K562 (cell line): ENCODE data around the gene MARCHF9. TPM values are rescaled to one million over a fixed set of nuclear protein-coding genes. Genes with fewer than 3 reads are reported as not detected.

Experiments used
- CBFA2T3 ChIP-seq: fragments of 450-650 bp; IDR thresholded peaks from 2 replicates; pipeline ENCODE4 v1.6.1; 2017
- HCFC1 ChIP-seq: IDR thresholded peaks from 2 replicates; pipeline ENCODE4 v1.6.1; 2012; ENCODE audit warnings: low read depth, low read length, improper control_type of control experiment
- KAT8 ChIP-seq: fragments of 450-650 bp; IDR thresholded peaks from 2 replicates; pipeline ENCODE4 v1.6.1; 2016; ENCODE audit warnings: low read depth, mild to moderate bottlenecking
- MECOM ChIP-seq: fragments of 250-450 bp; sonication (Bioruptor Pico); IDR thresholded peaks from 2 replicates; pipeline ENCODE4 v1.8.0; 2022; ENCODE audit warnings: inconsistent platforms
- MEIS2 ChIP-seq: fragments of 450-650 bp; IDR thresholded peaks from 2 replicates; pipeline ENCODE4 v1.6.1; 2014; ENCODE audit warnings: mild to moderate bottlenecking; ENCODE audit not compliant: partially characterized antibody
- NRF1 ChIP-seq, 2 experiments: fragments of 450-650 bp; IDR thresholded peaks in 1 of 2; conservative IDR thresholded peaks in 1 of 2; 2 replicates each; pipeline ENCODE4 v1.6.1; 2014; ENCODE audit warnings: mild to moderate bottlenecking in 2 of 2
- POLR2H ChIP-seq: IDR thresholded peaks from 2 replicates; pipeline ENCODE4 v1.6.1; 2016; ENCODE audit warnings: missing genetic modification characterization, low read depth, mild to moderate bottlenecking, control low read depth, missing compliant biosample characterization, moderate library complexity
- RBM25 ChIP-seq: fragments of 200-400 bp; formaldehyde crosslinking; IDR thresholded peaks from 2 replicates; pipeline ENCODE4 v1.6.1; 2018; ENCODE audit warnings: low read length, low read depth, moderate library complexity; ENCODE audit not compliant: severe bottlenecking
- RNF2 ChIP-seq: sonication (generic); IDR thresholded peaks from 2 replicates; pipeline ENCODE4 v1.6.1; 2016
- SRSF7 ChIP-seq: fragments of 200-400 bp; formaldehyde crosslinking; optimal IDR thresholded peaks from 2 replicates; pipeline ENCODE3; 2017; ENCODE audit warnings: mild to moderate bottlenecking, low read depth, low read length
- TAF15 ChIP-seq: fragments of 200-400 bp; formaldehyde crosslinking; IDR thresholded peaks from 2 replicates; pipeline ENCODE4 v1.6.1; 2017; ENCODE audit warnings: mild to moderate bottlenecking, low read depth, low read length, moderate library complexity
- ZBTB17 ChIP-seq: fragments of 450-650 bp; formaldehyde crosslinking; IDR thresholded peaks from 2 replicates; pipeline ENCODE4 v1.4.0; 2020; ENCODE audit warnings: mild to moderate bottlenecking
- ZBTB8A ChIP-seq: fragments of 450-650 bp; IDR thresholded peaks from 2 replicates; pipeline ENCODE4 v1.6.1; 2018; ENCODE audit warnings: mild to moderate bottlenecking, moderate library complexity; ENCODE audit not compliant: partially characterized antibody
- ZFX ChIP-seq: sonication (generic); formaldehyde crosslinking; IDR thresholded peaks from 2 replicates; pipeline ENCODE4 v1.8.0; 2022; ENCODE audit warnings: mild to moderate bottlenecking, missing genetic modification reagents, moderate library complexity
- ZNF165 ChIP-seq: fragments of 250-450 bp; sonication (Bioruptor Pico); IDR thresholded peaks from 2 replicates; pipeline ENCODE4 v1.4.0; 2020; ENCODE audit warnings: borderline replicate concordance
- ZNF274 ChIP-seq: IDR thresholded peaks from 2 replicates; pipeline ENCODE4 v1.6.1; 2011; ENCODE audit warnings: low read depth, mild to moderate bottlenecking, low read length, moderate library complexity, borderline replicate concordance
- ZNF384 ChIP-seq: IDR thresholded peaks from 2 replicates; pipeline ENCODE4 v1.6.1; 2012; ENCODE audit warnings: low read depth, low read length, improper control_type of control experiment
- ZNF77 ChIP-seq: fragments of 250-450 bp; sonication (Bioruptor Pico); IDR thresholded peaks from 2 replicates; pipeline ENCODE4 v1.5.0; 2020
- polyA plus RNA-seq, 8 experiments: library from polyadenylated mRNA; depleted of rRNA in 4 of 8; stranded (reverse) in 5 of 8; unstranded in 3 of 8; fragments of >200 nt; fragmentation: Nextera tagmentation in 2 of 8; fragmentation: Illumina TruSeq in 1 of 8; extraction: Ambion mirVana in 2 of 8; extraction: Trizol in 1 of 8; gene quantifications; 2 replicates each; pipeline versions ENCODE4 v1.2.1 to v1.2.3, GENCODE V29; 2011 to 2014; ENCODE audit warnings: inconsistent platforms in 1 of 8, missing spikeins in 1 of 8
- total RNA-seq, 7 experiments: library from RNA; depleted of rRNA in 6 of 7; stranded (reverse); fragments of >200 nt in 6 of 7; fragmentation: Illumina TruSeq in 2 of 7; extraction: Trizol in 2 of 7; gene quantifications; 2 replicates each; pipeline versions ENCODE4 v1.2.1 to v1.2.3, GENCODE V29; 2011 to 2021; ENCODE audit warnings: low replicate concordance in 1 of 7
- TF ChIP-seq, protein P1 (sequence below): fragments of 450-650 bp; IDR thresholded peaks from 2 replicates; pipeline ENCODE4 v1.6.1; 2016; ENCODE audit warnings: low read depth
- TF ChIP-seq, protein P2 (sequence below): sonication (generic); formaldehyde crosslinking; IDR thresholded peaks from 2 replicates; pipeline ENCODE4 v1.9.0; 2022; ENCODE audit warnings: mild to moderate bottlenecking, missing genetic modification reagents
- TF ChIP-seq, protein P3 (sequence below): fragments of 450-650 bp; IDR thresholded peaks from 2 replicates; pipeline ENCODE4 v1.6.1; 2014; ENCODE audit warnings: low read depth, mild to moderate bottlenecking, moderate library complexity, borderline replicate concordance

The MARCHF9 gene
- total and polyA plus RNA-seq, 9 of the 15 experiments (the other 6 are each of a cell fraction or from before 2014, with no cell fraction given), result 0.80 to 12.4 (median 6.2) TPM

DNA sequence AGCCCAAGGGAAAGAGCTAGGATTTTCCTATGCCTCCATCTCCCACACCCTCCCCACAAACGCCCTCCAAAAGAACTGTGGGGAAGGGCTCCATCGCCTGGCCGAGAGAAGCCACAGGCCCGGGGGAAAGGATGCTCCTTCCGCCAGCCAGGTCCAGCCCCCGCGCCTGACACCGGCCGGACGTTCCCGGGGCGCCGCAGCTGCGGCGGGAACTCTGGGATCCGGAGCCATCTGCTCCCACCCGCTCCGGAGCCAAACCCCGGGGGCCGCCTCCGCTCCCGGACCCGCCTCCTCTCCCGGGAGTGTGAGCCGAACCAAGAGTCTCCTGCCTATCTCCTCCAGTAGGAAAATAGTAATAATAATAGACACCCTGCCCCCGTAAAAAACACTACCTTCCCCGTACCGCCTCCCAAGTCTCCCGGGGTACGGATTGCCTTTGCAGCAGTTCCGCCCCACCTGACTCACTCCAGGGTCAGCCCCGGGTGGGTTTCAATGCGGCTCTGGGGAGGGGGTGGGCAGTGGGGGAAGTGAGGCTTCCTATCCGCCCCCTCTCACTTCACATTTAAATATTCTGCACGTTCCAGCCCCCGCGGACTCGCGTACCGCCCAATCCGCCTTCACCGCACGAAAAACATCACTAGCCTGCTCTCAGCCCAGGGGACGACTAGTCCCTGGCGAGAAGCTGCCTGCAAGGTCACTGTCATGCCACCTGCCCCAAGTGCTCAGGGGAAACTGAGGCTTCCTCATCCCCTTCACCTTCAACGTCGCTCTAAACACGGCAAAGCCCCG, 18.8 kb upstream of the MARCHF9 start (continued):
- no peak for TF ChIP-seq ZBTB17 (CRISPR knock-in tag)
- TF ChIP-seq TAF15, result no peak
- no peak for TF ChIP-seq ZFX (CRISPR knock-in tag)
- TF ChIP-seq, protein P1, sequence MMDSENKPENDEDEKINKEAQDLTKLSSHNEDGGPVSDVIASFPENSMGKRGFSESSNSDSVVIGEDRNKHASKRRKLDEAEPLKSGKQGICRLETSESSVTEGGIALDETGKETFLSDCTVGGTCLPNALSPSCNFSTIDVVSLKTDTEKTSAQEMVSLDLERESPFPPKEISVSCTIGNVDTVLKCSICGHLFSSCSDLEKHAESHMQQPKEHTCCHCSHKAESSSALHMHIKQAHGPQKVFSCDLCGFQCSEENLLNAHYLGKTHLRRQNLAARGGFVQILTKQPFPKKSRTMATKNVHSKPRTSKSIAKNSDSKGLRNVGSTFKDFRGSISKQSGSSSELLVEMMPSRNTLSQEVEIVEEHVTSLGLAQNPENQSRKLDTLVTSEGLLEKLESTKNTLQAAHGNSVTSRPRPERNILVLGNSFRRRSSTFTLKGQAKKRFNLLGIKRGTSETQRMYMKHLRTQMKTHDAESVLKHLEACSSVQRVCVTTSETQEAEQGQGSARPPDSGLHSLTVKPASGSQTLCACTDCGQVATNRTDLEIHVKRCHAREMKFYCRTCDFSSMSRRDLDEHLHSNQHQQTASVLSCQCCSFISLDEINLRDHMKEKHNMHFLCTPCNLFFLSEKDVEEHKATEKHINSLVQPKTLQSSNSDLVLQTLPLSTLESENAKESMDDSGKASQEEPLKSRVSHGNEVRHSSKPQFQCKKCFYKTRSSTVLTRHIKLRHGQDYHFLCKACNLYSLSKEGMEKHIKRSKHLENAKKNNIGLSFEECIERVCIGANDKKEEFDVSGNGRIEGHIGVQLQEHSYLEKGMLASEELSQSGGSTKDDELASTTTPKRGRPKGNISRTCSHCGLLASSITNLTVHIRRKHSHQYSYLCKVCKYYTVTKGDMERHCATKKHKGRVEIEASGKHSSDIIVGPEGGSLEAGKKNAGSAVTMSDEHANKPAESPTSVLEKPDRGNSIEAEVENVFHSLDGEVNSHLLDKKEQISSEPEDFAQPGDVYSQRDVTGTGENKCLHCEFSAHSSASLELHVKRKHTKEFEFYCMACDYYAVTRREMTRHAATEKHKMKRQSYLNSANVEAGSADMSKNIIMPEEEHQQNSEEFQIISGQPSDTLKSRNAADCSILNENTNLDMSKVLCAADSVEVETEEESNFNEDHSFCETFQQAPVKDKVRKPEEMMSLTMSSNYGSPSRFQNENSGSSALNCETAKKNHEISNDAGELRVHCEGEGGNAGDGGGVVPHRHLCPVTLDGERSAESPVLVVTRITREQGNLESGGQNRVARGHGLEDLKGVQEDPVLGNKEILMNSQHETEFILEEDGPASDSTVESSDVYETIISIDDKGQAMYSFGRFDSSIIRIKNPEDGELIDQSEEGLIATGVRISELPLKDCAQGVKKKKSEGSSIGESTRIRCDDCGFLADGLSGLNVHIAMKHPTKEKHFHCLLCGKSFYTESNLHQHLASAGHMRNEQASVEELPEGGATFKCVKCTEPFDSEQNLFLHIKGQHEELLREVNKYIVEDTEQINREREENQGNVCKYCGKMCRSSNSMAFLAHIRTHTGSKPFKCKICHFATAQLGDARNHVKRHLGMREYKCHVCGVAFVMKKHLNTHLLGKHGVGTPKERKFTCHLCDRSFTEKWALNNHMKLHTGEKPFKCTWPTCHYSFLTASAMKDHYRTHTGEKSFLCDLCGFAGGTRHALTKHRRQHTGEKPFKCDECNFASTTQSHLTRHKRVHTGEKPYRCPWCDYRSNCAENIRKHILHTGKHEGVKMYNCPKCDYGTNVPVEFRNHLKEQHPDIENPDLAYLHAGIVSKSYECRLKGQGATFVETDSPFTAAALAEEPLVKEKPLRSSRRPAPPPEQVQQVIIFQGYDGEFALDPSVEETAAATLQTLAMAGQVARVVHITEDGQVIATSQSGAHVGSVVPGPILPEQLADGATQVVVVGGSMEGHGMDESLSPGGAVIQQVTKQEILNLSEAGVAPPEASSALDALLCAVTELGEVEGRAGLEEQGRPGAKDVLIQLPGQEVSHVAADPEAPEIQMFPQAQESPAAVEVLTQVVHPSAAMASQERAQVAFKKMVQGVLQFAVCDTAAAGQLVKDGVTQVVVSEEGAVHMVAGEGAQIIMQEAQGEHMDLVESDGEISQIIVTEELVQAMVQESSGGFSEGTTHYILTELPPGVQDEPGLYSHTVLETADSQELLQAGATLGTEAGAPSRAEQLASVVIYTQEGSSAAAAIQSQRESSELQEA, result no peak
- no peak for TF ChIP-seq ZNF165
- TF ChIP-seq, protein P2, sequence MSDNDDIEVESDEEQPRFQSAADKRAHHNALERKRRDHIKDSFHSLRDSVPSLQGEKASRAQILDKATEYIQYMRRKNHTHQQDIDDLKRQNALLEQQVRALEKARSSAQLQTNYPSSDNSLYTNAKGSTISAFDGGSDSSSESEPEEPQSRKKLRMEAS, result no peak
- no peak for TF ChIP-seq HCFC1
- TF ChIP-seq RNF2, result no peak
- no peak for TF ChIP-seq ZNF77
- peak; percentile 43 to 46; a peak in 2 of 4 replicates for TF ChIP-seq NRF1 (conservative IDR thresholded peaks at IDR 0.05 in 1 of 2, IDR thresholded peaks at IDR 0.05 in 1 of 2)
- TF ChIP-seq MECOM (CRISPR knock-in tag), result no peak
- no peak for TF ChIP-seq KAT8
- TF ChIP-seq SRSF7, result no peak
- no peak for TF ChIP-seq RBM25
- TF ChIP-seq, protein P3, sequence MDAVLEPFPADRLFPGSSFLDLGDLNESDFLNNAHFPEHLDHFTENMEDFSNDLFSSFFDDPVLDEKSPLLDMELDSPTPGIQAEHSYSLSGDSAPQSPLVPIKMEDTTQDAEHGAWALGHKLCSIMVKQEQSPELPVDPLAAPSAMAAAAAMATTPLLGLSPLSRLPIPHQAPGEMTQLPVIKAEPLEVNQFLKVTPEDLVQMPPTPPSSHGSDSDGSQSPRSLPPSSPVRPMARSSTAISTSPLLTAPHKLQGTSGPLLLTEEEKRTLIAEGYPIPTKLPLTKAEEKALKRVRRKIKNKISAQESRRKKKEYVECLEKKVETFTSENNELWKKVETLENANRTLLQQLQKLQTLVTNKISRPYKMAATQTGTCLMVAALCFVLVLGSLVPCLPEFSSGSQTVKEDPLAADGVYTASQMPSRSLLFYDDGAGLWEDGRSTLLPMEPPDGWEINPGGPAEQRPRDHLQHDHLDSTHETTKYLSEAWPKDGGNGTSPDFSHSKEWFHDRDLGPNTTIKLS, result no peak
- TF ChIP-seq ZNF384, result no peak
- TF ChIP-seq ZNF274, result no peak
- no peak for TF ChIP-seq CBFA2T3
- TF ChIP-seq ZBTB8A, result no peak
- no peak for TF ChIP-seq MEIS2
- TF ChIP-seq POLR2H (tag), result no peak
